Measurements from ENCODE around the gene PJA2.

Gene PJA2

GRCh38 chr5:109408991-109409843, 557 bp downstream of the PJA2 start:
- DNase-seq = no peak

GRCh38 chr5:109407913-109408312, 1.9 kb downstream of the PJA2 start:
- no peak for DNase-seq

- no peak for DNase-seq
Measured at GRCh38 chr5:109406719-109407118, 3.1 kb downstream of the PJA2 start.

- no peak for DNase-seq
Measured at GRCh38 chr5:109404428-109404960, 5.3 kb downstream of the PJA2 start.

GRCh38 chr5:109403469-109403868, 6.3 kb downstream of the PJA2 start:
- no peak for DNase-seq

- no peak for DNase-seq
Measured at GRCh38 chr5:109399092-109399759, 10.5 kb downstream of the PJA2 start.

- DNase-seq = no peak
Measured at GRCh38 chr5:109396965-109397364, 12.8 kb downstream of the PJA2 start.

- DNase-seq = no peak
Measured at GRCh38 chr5:109394806-109395205, 15.0 kb downstream of the PJA2 start.

- DNase-seq = no peak
Measured at GRCh38 chr5:109390188-109390587, 19.6 kb downstream of the PJA2 start.

GRCh38 chr5:109388407-109388806, 21.4 kb downstream of the PJA2 start:
- DNase-seq = no peak

- no peak for DNase-seq
Measured at GRCh38 chr5:109387408-109387974, 22.3 kb downstream of the PJA2 start.

- DNase-seq = no peak
Measured at GRCh38 chr5:109378095-109378494, 31.7 kb downstream of the PJA2 start.

- no peak for DNase-seq
Measured at GRCh38 chr5:109374625-109375024, 35.1 kb downstream of the PJA2 start.

GRCh38 chr5:109373932-109374331, 35.8 kb downstream of the PJA2 start:
- no peak for DNase-seq

- DNase-seq = no peak
Measured at GRCh38 chr5:109370343-109370742, 39.4 kb downstream of the PJA2 start.

- DNase-seq = no peak
Measured at GRCh38 chr5:109365653-109366052, 44.1 kb downstream of the PJA2 start.

- no peak for DNase-seq
Measured at GRCh38 chr5:109364977-109365376, 44.8 kb downstream of the PJA2 start.

- DNase-seq = no peak
Measured at GRCh38 chr5:109359642-109360041, 50.1 kb downstream of the PJA2 start.

- no peak for DNase-seq
Measured at GRCh38 chr5:109357807-109358206, 52.0 kb downstream of the PJA2 start.

- no peak for DNase-seq
Measured at GRCh38 chr5:109354761-109355160, 55.0 kb downstream of the PJA2 start.

GRCh38 chr5:109351988-109352864, 57.5 kb downstream of the PJA2 start:
- no peak for DNase-seq

GRCh38 chr5:109350537-109351270, 59.1 kb downstream of the PJA2 start:
- no peak for DNase-seq
